ENCODE measurements around the gene SLC27A1.
"Not testable (repeated sequence)": the region's sequence is repeated elsewhere in the genome, so short reads cannot be mapped to it uniquely, and the experiment has no call there.

The SLC27A1 gene

DNA sequence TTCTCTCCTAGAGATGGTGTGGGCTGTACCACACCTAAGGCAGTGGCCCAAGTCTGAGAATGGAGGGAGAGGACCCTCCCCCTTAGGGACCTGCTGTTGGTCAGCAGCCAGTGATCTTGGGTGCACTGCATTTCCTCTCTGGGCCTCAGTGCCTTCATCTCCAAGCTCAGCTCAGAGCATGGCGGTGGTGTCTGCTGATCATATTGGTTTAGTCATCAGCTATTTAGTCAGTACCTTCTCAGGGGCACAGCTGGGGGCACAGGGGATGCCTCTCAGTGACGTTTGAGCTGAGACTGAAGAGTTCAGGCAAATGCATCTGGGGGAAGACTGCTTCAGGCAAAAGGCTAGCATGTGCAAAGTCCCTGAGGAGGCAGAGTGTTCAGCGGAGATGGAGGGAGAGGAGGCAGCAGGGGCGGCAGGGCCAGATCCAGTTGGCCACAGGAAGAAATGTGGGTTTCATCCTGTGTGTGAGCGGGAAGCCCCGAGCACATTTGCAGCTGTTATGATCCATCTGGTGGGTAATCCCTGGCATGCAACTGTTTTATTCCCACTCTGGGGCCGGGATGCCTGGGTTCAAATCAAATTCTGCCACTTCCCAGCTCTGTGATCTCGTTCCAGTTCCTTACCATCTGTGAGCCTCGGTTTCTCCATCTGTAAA is 25.4 kb downstream of the SLC27A1 start:
- ChIA-PET POLR2A (interaction anchor here (0.7 kb wide), 1 partner anchor 18 kb away, joined by 3 read pairs; no protein-coding TSS in a partner anchor), CTCF (interaction anchor here (0.6 to 3.2 kb wide), 31 partner anchors 9 to 364 kb away, joined by 3 to 28 read pairs (median 5); partner anchors contain the start of genes MVB12A, PGLS and RPL18A)
- no peak for TF ChIP-seq CTCF (IDR thresholded peaks at IDR 0.05; ENCODE audit: insufficient read depth, low read length, missing control alignments)
- no peak for DNase-seq (ENCODE audit: low read depth, low spot score)
- no peak overlapping the region for H3K4me3 ChIP-seq (ENCODE audit: low read depth, low read length)

- peak; percentile 91 for TF ChIP-seq CTCF (IDR thresholded peaks at IDR 0.05; ENCODE audit: insufficient read depth, low read length, missing control alignments)
- no peak for DNase-seq (ENCODE audit: low read depth, low spot score)
- H3K4me3 ChIP-seq (ENCODE audit: low read depth, low read length), result no peak overlapping the region
- POLR2A ChIA-PET, result no interaction called here
- CTCF ChIA-PET, result interaction anchor here (0.6 to 3.2 kb wide), 30 partner anchors 10 to 363 kb away, joined by 3 to 28 read pairs (median 5); partner anchors contain the start of genes MVB12A, PGLS and RPL18A
These were observed 26.1 kb downstream of the SLC27A1 start for GRCh38 chr19:17496337-17496997.

DNA sequence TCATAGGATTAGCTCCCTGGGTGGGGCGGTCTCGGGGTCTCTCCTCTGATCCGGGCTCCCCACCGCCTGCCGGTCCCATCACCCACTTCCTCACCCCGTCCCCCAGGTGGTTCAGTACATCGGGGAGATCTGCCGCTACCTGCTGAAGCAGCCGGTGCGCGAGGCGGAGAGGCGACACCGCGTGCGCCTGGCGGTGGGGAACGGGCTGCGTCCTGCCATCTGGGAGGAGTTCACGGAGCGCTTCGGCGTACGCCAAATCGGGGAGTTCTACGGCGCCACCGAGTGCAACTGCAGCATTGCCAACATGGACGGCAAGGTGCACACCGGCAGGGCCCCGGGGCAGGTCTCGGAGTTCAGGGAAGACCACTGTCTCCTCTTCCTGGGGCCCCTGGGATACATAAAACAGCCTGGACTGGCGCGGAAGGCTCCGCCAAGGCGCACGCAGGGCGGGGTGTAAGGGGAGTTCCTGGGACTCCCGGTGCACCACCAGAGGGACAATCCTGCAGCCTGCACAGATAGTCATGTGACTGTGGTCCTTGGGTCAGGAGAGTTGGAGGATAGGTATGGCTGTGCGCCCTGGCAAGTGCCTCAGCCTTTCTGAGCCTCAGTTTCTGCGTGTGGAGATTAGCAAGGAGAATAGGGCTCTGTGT is 26.9 kb downstream of the SLC27A1 start:
- ChIA-PET CTCF (interaction anchor here (1.0 to 3.2 kb wide), 16 partner anchors 9 to 359 kb away, joined by 3 to 28 read pairs (median 12); partner anchors contain the start of genes MVB12A and PGLS), POLR2A (no interaction called here)
- no peak for TF ChIP-seq CTCF (IDR thresholded peaks at IDR 0.05; ENCODE audit: insufficient read depth, low read length, missing control alignments)
- no peak for DNase-seq (ENCODE audit: low read depth, low spot score)
- H3K4me3 ChIP-seq (ENCODE audit: low read depth, low read length), result no peak overlapping the region

DNA sequence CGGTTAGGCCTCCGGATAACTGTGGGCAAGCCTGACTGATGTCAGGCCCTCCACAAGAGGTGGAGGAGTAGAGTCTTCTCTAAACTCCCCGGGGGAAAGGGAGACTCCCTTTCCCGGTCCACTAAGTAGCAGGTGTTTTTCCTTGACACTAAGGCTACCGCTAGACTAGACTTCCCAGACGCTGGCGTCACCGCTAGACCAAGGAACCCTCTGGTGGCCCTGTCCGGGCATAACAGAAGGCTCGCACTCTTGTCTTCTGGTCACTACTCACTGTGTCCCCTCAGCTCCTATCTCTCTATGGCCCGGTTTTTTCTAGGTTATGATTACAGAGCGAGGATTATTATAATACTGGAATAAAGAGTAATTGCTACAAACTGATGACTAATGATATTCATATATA is 28.7 kb downstream of the SLC27A1 start:
- DNase-seq (ENCODE audit: low read depth, low spot score); H3K4me3 ChIP-seq (ENCODE audit: low read depth, low read length); CTCF ChIA-PET; POLR2A ChIA-PET: not testable (repeated sequence)

DNA sequence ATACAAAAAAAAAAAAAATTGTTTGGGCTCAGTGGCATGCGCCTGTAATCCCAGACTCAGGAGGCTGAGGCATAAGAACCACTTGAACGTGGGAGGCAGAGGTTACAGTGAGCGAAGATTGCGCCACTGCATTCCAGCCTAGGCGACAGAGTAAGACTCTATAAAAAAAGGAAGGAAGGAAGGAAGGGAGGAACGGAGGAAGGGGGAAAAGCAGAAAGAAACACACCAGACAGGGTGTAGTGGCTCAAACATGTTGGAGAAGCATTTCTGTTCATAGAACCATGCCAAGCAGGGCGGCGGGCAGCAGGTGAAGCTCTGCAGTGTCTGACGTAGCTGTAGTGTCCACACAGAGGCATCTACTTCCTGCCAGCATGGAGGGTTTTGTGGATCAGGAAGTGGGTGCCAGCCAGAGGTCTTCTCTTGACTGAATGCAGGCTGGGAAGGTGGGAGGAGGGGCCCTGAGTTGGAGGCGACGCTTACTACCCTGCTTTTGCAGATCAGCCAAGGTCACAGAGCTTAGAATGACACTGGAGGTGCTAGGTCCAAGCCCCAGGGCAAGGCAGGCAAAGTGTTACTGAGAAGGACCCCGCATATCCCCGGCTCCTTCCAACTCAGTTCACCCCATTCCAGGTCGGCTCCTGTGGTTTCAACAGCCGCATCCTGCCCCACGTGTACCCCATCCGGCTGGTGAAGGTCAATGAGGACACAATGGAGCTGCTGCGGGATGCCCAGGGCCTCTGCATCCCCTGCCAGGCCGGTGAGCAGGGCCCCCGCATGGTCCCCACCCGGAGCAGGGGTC is 29.5 kb downstream of the SLC27A1 start:
- POLR2A ChIA-PET, result no interaction called here
- no peak for DNase-seq (ENCODE audit: low read depth, low spot score)
- no peak for TF ChIP-seq CTCF (IDR thresholded peaks at IDR 0.05; ENCODE audit: insufficient read depth, low read length, missing control alignments)
- CTCF ChIA-PET, result interaction anchor here (1.9 kb wide), 1 partner anchor 8 kb away, joined by 4 read pairs; no protein-coding TSS in a partner anchor
- H3K4me3 ChIP-seq (ENCODE audit: low read depth, low read length), result no peak overlapping the region

GRCh38 chr19:17500447-17501198 is 30.3 kb downstream of the SLC27A1 start:
- TF ChIP-seq CTCF (IDR thresholded peaks at IDR 0.05; ENCODE audit: insufficient read depth, low read length, missing control alignments), result no peak
- ChIA-PET CTCF (interaction anchor here (0.9 to 1.9 kb wide), 4 partner anchors 9 to 355 kb away, joined by 3 to 7 read pairs (median 4); no protein-coding TSS in a partner anchor), POLR2A (no interaction called here)
- H3K4me3 ChIP-seq (ENCODE audit: low read depth, low read length), result no peak overlapping the region
- no peak for DNase-seq (ENCODE audit: low read depth, low spot score)
